ENCODE data around the gene PRKCH. TPM values are rescaled to one million over a fixed set of nuclear protein-coding genes. Genes with fewer than 3 reads are reported as not detected.

The PRKCH gene
- total and polyA plus RNA-seq, 9 of the 15 experiments (the other 6 are each of a cell fraction or from before 2014, with no cell fraction given) = 0.61 to 4.4 (median 4.0) TPM

- Histone ChIP-seq H3K27me3 (ENCODE audit: control insufficient read depth in 2 of 2, insufficient read depth in 2 of 2, low read length in 2 of 2) (no peaks in the 10 kb centered on the region), H3K36me3 (ENCODE audit: control insufficient read depth, insufficient read depth, low read length) (no peaks in the 10 kb centered on the region), H3K9me3 (replicated peaks; ENCODE audit: control insufficient read depth, insufficient read depth, low read depth, low read length) (no peaks in the 10 kb centered on the region), H4K20me1 (replicated peaks; ENCODE audit: control insufficient read depth, insufficient read depth, low read length) (no peaks in the 10 kb centered on the region; the same call in 1 of the 2 replicates), H3K4me1 (replicated peaks in 1 of 2; ENCODE audit: control insufficient read depth in 2 of 2, insufficient read depth in 2 of 2, low read length in 2 of 2) (no peaks in the 10 kb centered on the region), H3K27ac (ENCODE audit: extremely low read depth, low read depth, low read length) (no peak overlapping the region), H3K79me2 (ENCODE audit: control insufficient read depth, insufficient read depth, low read length) (no peaks in the 10 kb centered on the region), H2AFZ (ENCODE audit: low read depth, low read length) (no peak overlapping the region), H3K4me2 (ENCODE audit: insufficient read depth, low read length) (no peak overlapping the region), H3K9me1 (ENCODE audit: control insufficient read depth, insufficient read depth, low read length) (no peaks in the 10 kb centered on the region), H3K9ac (ENCODE audit: insufficient read depth in 1 of 2, low read depth in 2 of 2, low read length in 2 of 2) (no peak overlapping the region), H3K4me3 (no peak overlapping the region)
- no peak for ATAC-seq
- ChIA-PET POLR2A (no interaction called here), CTCF (ENCODE audit: low intra/inter-chr PET ratio) (interaction anchor here (0.7 kb wide), 1 partner anchor 12 kb away, joined by 3 read pairs; no protein-coding TSS in a partner anchor)
- DNase-seq (ENCODE audit: extremely low read depth in 1 of 4, low spot score in 3 of 4) = no peak
- intact Hi-C loops (cut with micrococcal nuclease) (no loop called here), in situ Hi-C loops (cut with MboI) (loop anchor here (10.0 kb wide), 1 partner anchor 672 kb away; no protein-coding TSS in a partner anchor)
- no TSS peak for BruUV-seq (replicated peaks)
- no peak for FAIRE-seq
- TF ChIP-seq ZBED1 (IDR thresholded peaks at IDR 0.05) (no peak), WHSC1 (IDR thresholded peaks at IDR 0.05; ENCODE audit: low read length) (no peak)
- TF ChIP-seq, protein P1, sequence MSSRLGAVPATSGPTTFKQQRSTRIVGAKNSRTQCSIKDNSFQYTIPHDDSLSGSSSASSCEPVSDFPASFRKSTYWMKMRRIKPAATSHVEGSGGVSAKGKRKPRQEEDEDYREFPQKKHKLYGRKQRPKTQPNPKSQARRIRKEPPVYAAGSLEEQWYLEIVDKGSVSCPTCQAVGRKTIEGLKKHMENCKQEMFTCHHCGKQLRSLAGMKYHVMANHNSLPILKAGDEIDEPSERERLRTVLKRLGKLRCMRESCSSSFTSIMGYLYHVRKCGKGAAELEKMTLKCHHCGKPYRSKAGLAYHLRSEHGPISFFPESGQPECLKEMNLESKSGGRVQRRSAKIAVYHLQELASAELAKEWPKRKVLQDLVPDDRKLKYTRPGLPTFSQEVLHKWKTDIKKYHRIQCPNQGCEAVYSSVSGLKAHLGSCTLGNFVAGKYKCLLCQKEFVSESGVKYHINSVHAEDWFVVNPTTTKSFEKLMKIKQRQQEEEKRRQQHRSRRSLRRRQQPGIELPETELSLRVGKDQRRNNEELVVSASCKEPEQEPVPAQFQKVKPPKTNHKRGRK (tag; IDR thresholded peaks at IDR 0.05) = peak; percentile 77
- TF ChIP-seq, protein P2, sequence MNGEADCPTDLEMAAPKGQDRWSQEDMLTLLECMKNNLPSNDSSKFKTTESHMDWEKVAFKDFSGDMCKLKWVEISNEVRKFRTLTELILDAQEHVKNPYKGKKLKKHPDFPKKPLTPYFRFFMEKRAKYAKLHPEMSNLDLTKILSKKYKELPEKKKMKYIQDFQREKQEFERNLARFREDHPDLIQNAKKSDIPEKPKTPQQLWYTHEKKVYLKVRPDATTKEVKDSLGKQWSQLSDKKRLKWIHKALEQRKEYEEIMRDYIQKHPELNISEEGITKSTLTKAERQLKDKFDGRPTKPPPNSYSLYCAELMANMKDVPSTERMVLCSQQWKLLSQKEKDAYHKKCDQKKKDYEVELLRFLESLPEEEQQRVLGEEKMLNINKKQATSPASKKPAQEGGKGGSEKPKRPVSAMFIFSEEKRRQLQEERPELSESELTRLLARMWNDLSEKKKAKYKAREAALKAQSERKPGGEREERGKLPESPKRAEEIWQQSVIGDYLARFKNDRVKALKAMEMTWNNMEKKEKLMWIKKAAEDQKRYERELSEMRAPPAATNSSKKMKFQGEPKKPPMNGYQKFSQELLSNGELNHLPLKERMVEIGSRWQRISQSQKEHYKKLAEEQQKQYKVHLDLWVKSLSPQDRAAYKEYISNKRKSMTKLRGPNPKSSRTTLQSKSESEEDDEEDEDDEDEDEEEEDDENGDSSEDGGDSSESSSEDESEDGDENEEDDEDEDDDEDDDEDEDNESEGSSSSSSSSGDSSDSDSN (IDR thresholded peaks at IDR 0.05; ENCODE audit: borderline replicate concordance in 1 of 2, low read depth in 2 of 2, low read length in 2 of 2) = no peak
- 22% methylated on average over 5 of the region's 9 CpGs for WGBS (ENCODE audit: insufficient coverage, low coverage, missing lambda C conversion rate)
Observed at GRCh38 chr14:61453103-61453767, 131.9 kb downstream of the PRKCH start.
